ENCODE data around the gene OR11H12.
"Not testable (repeated sequence)": the region's sequence is repeated elsewhere in the genome, so short reads cannot be mapped to it uniquely, and the experiment has no call there.

Gene OR11H12, protein sequence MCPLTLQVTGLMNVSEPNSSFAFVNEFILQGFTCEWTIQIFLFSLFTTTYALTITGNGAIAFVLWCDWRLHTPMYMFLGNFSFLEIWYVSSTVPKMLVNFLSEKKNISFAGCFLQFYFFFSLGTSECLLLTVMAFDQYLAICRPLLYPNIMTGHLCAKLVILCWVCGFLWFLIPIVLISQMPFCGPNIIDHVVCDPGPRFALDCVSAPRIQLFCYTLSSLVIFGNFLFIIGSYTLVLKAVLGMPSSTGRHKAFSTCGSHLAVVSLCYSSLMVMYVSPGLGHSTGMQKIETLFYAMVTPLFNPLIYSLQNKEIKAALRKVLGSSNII

DNA sequence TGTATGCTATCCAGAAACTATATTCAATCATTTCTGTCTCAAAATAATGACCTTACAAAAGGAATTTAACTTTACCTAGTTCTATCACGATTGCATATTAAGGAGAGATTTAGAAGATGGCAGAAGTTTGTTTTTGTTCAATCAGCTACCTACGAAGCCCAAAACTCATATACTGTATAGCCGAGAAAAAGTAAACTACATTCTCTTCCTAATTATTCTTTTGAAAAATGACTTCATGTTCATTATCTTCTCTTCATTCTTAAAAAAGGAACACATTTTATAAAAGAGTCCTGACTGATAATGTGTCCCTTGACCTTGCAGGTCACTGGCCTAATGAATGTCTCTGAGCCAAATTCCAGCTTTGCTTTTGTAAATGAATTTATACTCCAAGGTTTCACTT is at the start of gene OR11H12:
OR11H12 (plus strand) TSS at position 301 of the 400 bp plus-strand sequence; CDS start at position 301, 0 bp downstream.
- not testable (repeated sequence) for DNase-seq

DNA sequence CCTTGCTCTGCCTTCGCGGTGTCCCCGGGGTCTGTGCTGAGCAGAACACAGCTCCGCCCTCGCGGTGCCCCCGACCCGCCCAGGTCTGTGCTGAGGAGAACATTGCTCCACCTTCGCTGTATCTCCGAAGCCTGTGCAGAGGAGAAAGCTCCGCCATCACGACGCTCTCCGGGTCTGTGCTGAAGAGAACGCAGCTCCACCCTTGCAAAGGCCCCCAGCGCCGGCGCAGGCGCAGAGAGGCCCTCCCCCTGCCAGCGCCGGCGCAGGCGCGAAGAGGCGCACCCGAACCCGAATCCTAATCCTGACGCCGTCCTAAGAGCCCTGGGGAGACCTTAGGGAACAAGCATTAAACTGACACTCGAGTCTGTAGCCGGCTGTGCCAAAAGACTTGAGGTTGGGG is 18.0 kb upstream of the OR11H12 start:
- not testable (repeated sequence) for DNase-seq

DNA sequence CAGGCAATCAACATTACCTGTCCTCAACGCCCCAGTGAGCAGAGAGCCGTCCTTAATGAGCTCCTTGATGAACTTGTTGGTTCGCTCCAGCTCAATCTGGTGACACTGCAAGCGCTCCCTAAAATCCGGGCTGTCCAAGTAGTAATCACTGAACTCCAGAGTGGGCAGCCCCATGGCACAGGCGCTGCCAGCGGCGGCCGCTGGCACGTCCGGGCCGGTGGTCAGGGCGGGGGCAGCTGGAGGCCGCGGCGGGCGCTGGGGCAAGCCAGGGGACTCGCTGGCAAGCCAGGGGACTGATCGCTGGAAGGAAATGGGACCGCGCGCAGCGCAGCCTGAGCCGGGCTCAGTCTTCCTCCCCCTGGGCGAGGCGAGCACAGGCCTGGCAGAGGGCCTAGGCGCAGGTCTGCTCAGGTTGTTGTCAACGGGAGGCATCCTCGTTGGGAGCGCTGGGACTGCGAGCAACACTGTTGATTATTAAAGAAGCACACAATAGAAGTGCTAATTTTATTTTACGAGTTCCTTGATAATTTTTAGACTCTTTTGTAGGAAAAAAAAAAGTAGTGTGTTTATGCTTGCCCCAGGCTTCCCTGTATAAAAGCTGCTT is 25.8 kb downstream of the OR11H12 start:
- not testable (repeated sequence) for DNase-seq

DNA sequence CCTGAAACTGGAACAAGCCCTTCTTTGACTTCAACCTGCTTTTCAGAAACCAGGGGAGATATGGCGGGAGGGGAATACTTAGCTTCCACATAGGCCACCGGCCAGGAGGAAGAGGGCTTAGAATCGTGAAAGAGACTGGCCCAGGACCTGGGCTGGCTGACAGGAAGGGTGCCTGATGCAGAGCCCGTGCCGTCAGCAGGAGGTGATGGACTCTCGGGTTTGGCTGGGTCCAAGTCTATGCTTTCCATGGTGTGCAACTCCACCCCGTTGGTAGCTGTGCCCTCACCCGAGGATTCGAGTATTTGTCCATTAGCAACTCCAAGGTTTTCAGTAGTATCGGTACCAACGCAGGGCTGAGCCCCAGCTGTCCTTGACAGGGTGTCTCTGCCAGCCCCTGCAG is 35.1 kb downstream of the OR11H12 start:
- not testable (repeated sequence) for DNase-seq

DNA sequence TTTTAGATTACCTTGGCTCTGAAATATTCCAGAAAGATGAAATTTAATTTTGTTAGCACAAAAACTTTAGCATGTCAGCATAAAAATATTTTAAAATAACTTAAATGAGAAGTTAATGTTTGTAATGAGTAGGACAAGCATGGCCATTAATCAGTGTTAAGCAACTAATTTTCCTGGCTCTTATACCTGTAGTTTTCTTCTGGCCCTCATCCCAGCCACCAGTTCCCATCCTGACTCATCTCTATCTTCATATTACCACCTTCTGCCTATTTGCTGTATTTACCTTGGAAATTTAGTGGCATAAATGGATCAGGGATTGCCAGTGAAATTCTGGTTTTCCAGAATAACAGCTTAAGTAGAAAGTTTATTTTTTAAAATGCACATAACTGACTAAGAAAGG is 37.1 kb downstream of the OR11H12 start:
- DNase-seq = not testable (repeated sequence)

DNA sequence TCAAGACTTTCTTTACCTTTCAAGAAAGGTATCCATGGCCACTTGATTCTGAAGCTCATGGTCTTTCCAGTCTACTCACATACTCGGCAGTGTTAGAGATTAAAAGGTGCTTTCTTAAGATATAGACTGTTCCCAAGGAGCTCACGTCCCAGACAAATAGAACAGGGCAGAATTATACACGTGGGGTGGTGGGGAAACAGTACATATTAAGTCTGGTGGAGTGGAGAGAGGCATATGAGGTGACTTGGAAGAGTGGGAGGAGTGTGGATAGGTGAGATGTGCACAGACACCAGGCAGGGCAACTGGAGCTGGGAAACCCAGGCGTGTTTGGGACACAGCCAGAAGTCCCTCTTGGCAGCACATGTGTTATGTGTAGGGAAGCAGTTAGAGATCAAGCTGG is 37.9 kb downstream of the OR11H12 start:
- DNase-seq = not testable (repeated sequence)

DNA sequence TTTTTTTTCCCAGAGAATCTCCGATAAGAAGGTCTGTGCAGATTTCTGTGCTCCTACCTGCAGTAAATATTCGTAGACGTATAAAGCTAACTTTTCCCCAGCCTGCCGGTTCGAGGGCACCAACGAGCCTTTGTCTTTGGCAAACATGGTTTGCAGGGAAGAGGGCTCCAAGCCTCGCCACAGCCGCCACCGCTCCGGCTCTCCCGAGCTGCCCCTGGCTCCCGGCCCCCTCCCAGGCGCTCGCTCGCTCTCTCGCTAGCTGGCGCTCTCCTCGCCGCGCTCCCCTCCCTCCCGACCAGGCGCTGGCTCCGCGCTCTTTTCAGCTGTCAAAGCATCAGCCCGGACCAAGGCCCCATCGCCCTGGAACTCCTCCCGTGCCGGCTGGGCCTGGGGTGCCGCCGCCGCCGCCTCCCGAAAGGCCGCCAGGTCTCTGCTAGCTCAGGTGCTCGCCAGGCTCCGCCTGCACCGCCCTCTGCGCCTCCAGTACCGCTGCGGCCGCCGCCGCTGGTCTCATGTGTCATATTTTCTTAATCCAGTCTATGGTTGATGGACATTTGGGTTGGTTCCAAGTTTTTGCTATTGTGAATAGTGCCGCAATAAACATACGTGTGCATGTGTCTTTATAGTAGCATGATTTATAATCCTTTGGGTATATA is 45.3 kb downstream of the OR11H12 start:
- not testable (repeated sequence) for DNase-seq
